Limb (tissue), 2 donors: ENCODE results near the gene GRAMD2A.
A peak's percentile ranks its signal among the peaks of the same experiment; 100 is the strongest.

Experiments used
- DNase-seq, 2 donors: peaks; one replicate each; pipeline ENCODE4 v3.0.0-alpha.2; 2016; ENCODE audit errors: extremely low spot score in 2 of 2

The GRAMD2A gene

DNA sequence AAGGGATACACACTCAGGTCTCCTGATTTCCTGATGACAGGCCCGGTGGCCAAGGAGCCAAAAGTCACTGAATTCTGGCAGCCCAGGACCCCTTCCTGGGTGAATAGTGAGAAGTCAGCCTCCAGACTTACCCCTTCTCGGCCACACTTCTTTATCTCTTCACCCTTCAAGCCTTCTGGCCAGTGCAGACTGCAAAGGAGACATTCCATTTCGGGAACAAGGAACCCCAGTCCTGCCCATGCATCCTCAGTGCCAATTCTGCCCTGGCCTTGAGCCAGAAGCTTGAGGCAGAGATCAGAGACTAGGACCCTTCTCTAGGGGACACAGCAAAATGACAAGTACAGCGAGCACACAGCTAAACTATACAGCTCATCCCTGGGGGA, 28.8 kb downstream of the GRAMD2A start:
- DNase-seq: no peak

DNA sequence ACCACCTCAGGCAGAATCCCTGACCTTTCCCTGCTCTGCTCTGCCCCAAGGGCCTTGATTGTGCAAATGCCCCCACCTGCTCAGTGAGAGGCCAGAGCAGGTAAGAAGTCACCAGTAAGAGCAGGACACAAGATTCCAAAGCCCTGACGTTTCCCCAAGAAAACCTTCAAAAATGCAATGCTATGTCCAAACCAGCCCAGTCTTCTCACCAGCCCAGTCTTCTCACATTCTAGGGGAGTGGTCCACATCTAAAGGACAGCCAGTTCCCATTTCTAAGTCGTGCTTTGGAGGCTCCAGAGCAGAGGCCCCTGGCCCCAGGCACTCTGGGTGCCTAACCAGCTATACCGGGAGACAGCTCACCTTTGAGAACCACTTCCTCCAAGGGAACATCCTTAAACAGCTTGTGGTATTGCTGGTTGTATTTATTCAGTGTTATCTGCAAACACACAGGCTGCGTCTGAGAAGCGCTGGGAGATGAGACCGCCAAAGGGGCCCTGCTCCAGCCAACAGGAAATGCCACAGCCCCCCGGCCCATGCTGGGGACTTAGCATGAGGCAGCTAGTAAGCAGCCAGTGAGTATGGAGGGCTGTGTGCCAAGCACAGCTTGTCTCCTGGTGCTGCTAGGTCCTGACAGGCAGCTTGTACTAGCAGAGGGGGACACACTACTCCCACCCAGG, 29.3 kb downstream of the GRAMD2A start:
- peak in 1 of 2 donors; percentile 29 for DNase-seq

DNA sequence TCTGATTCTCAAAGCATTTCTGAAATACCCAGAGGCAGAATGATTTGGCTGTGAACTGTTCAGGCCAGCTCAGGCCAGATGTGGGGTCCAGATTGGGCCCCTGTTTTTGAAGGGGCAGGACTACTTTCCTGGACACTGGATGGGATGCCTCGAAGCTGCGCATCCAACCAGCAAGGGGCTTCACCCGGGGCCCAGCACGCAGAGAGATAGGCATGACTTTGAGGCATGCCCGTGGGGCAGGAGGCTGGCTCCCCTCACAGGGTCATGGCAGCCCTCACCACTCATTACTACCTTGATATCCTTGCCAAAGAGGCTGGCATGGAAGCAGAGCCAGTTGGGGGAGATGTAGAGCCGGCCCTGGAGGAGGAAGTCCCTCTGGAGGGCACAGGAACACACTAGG, 30.1 kb downstream of the GRAMD2A start:
- DNase-seq: no peak

DNA sequence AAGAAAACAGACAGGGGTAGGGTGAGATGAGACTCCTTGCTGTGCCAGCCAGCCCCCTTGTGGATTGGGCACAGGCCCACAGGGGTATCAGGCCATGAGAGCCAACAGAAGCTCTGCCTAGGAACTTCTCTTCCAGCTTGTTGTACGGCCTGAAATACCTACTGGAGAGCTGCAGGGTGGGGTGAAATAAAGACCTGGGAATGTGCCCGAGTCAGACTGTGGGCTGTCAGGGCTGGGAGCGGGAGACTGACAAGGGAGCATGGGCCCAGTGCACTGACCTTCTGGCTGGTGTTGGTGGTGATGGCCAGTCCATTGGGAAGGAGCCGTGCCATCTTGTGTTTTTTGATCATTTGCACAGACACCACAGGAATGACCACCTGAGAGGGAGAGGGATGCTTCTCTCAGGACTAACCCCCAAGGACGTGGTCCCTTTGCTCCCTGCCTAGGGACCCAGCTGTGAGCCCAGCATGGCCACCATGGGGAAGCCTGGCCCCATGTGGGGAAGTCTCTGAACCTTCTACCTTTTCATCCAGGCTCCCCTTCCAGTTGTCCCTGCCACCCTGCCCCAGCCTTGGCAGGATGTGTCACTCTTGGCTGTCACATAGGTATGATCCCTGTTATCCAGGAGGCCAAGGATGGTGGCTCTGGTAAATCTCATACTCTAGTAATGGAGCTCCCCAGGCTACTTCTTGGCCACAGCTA, 30.7 kb downstream of the GRAMD2A start:
- DNase-seq: no peak

DNA sequence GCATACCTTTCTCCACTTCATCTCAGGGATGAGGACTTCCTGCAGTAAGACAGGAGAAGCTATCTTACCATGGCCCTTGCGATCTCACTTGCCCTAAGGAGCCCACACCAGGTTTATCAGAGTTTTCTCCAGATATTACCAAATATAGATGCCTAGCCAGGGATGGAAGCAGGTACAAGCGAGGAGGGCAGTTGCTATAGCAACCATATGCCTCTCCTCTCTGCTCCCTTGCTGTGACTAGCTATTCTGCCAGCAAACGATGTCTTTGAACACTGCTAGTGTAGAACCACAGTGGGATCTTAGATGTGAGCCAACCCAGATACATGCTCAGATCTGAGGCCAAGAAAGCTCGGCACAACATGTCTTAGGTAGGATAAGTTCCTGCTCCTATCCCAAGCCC, 33.9 kb downstream of the GRAMD2A start:
- DNase-seq: no peak

DNA sequence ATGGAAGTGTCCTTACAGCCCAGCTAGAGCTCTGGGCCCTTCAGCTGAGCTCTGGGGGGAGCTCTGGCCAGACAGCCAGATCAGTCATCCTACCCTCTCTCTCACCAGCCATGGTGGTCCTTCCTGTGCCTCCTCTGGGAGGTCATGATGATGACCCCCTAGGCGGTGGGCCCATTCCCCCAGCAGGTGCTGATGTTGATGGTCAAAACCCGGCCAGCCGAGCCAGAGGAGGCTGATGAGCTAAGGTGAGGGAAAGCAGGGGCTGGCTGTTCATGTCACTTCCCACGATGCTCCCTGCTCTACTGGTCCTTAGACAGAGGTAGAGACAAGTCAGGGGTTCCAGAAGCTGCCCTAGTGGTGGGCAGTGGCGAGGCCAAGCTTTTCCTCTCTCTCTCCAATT, 35.0 kb downstream of the GRAMD2A start:
- no peak for DNase-seq

DNA sequence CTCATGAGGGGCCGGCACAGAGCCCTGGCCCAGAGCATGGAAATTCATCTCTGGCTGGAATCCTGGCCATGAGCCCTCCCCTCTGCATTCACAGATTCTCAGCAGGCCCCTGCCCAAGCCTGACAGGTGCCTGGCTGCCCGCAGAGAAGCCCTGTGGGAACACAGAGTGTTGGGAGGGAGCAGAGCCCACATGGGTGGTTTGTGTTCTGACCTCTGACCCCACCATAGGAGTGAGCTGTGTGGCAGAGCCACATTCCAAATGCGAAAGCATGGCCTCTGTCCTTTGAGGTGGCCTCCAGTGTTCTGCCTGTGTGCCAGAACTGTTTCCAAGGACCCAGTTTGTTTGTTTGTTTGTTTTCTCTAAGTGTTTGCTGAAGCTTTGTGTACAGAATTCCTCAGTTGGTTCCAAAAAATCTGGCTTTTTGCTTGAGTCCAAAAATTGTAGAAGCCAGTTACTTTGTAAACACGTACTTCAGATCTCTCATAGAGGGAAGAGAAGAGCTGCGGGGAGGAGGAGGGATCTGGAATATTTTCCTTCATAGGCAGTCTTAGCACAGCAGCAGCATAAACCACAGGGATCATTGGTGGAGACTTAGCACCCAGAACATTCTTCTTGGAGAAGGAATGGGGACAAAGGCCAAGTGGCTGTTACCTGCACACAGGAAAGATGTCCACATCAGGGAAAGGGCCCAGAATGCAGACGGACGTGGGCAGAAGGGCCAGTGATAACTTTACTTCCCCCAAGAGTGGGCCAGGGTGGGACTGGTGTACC, 36.0 kb downstream of the GRAMD2A start:
- no peak for DNase-seq

DNA sequence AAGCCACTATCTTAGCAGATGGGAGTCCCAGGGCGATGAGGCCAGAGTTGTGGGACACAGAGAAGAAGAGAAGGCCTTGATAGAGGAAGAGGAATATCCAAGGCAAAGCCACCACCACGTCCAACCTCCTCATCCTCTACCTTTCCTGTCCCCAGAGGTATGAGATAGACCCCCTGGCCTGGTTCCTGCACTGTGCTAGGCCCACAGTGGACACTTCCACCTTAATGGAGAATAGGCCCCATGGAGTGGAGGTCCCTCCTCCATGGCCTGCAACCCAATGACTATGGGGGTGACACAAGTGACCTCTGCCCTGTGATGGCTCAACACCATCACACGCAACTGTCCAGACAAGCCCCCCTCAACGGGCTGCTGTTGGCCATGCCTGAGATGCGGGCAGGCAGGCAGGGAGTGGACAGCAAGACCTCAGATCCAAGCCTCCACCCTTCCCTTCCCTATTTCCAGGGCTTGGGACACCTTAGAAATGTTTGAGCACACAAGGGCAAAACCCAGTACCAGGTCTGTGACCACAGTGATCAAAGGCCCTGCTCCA, 36.8 kb downstream of the GRAMD2A start:
- DNase-seq: no peak

DNA sequence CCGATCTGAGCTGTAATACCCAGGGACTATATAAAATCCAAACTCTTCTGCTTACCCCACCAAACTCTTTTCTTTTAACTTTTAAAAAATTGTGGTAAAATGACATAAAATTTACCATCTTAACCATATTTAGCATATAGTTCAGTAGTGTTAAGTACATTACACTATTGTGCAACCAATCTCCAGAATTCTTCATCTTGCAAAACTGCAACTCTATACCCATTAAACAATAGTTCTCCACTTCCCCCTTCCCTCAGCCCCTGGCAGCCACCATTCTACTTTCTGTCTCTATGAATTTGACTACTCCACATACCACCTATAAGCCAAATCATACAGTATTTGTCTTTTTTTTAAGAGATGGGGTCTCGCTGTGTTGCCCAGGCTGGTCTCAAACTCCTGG, 40.7 kb downstream of the GRAMD2A start:
- DNase-seq: no peak

DNA sequence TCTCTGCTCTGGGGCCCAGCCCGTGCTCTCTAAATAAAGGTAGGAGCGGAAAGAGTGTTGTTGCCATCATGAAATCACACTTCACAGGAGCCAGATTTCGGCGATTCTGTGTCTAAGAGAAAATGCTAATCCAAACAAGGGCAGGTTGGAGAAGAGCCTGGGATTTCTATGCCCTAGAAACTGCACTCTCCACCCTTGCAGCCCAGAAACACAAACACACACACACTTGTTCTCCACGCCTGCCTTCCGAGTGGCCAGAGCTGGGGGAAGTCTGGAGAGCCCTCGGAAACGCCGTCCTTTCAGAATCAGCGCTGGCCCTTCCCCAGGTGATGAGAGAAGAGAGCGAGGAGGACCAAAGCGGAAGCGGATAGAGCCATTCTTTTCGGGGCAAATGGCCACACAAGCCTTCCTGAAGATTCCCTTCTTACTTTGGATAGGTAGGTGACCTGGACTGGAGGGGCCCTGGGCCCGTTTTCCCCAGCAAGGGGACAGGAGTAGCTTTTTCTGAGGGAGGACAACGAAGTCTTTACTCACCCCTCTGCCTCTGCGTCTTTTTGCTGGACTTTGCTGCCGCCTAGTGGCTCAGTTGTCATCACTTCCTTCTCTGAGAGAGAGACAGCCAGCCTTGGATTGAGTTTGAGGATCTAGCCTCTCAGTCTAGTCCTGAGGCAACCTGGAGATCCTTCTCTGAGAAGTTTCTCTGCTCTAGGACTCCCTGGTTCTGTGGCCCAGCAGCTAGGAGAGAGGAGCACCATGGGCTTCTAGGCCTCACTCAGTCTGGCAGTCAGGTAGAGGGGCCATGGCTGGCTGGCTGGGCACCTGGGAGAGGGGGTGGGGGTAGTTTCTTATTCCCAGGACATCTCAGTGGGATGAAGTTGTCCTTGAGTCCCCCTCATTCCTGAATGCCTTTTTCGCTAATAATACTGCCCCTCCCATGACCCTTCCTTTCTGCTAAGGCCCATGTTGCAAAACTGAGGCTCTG, 41.7 kb downstream of the GRAMD2A start:
- peak; percentile 92 to 93 for DNase-seq

DNA sequence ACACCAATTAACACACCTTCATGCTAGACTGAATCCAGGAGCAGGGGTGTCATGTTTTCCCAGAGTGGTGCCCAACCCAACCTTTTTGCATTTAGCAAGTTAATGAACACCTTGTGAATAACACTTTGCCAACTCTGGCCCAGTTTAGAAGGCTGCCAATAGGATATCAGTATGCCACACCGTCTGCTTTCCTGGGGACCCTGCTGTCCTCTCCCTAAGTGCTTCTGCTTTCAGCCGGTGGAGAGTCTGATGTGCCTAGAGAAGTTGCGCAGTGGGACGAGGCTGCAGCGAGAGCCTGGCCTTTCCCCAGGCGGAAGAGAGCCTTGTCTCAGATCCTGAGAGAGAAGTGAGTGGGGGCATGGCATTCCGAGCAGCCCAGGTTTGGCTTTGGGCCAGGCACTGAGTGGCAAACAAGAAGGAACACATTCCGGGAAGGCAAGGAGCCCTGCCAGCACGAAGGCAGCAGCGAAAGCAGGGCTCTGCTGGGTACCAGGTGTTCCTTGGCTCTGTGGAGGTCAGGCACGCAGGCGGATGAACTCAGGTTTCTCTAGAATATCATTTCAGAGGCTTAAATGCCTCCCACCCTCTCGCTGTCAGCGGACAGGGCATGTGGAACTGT, 42.5 kb downstream of the GRAMD2A start:
- DNase-seq: peak; percentile 32 to 83

DNA sequence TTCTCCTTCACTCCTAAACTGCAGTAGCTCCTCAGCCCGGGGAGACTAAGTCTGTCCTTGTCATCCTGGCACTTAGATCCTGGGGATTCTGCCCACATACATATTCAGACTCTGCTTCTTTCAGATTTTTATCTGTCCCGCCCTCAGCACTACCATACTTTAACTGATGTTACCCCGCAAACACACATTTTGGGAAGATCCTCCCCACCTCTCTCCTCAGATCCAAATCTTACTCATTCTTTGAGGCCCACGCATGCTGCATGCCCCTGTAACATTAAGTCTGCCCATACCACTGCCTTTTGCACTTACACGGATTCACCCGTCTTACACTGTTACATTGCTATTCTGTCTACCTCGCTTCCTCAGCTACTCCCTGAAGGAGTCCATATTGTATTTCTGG, 43.3 kb downstream of the GRAMD2A start:
- DNase-seq: no peak

DNA sequence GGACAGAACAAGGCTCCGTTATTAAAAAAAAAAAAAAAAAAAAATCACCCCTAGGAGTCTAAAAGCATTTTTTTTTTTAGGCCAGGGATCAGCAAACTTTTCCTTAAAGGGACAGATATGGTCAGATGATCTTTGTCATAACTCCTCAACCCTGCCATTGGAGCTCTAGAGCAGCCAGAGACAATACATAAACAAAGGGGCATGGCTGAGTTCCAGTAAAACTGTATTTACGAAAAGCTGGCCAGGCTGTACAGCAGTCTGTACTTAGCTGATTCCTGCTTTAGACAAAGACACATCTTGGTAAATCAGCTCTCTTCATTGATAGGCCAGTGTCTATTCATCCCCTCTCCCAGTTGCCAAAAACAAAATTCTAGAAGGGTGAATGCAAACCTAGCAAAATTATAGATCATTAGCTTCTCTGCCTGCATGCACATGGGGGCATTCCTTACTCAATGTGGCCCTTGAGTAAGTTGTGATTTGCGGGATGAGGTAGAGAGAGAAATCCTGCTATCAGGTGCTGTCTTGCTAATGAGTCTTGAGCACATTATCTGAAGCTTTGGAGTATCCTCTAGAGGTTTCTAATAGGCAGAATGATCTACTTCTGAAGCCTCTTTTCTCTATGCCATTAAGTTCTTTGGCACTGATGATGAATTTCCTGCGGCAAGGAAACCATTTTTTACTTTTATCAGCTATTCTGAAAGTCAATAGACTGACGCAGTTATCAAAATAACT, 44.2 kb downstream of the GRAMD2A start:
- DNase-seq: no peak

DNA sequence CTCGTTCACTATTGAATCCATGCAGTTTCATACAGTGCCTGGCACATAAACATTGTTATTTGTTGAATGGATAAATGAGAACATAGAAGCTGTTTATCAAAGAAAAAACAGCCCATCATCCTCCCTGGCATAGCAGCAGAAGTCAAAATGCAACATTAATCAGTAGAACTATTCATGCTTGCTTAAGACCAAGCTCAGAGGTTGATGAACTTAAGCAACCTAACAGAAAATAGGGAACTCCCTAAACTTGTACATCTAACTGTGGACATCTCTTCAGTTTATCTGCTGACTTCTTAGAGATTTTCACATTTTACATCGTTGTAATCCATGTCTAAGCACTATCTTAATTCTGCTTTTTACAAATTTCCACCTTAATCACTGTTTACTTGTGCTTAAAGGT, 50.2 kb downstream of the GRAMD2A start:
- no peak for DNase-seq

DNA sequence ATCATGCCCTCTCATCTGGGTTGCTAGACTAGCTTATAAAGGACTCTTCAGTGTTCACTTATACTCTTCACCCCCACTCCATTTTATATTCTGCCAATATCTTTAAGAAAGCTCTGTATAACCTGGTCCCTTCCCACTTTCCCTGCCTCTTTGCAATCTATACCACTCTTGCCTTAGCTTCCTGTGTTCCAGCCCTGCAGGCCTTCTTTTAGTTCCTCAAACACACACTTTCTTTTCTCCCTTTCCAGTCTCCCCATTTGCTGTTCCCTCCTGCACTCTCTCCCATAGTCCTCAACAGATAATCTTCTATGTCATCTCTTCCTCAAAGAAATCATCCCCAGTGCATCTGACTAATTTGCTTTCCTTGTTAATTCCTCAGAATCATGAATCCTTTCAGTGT, 50.7 kb downstream of the GRAMD2A start:
- DNase-seq: no peak

DNA sequence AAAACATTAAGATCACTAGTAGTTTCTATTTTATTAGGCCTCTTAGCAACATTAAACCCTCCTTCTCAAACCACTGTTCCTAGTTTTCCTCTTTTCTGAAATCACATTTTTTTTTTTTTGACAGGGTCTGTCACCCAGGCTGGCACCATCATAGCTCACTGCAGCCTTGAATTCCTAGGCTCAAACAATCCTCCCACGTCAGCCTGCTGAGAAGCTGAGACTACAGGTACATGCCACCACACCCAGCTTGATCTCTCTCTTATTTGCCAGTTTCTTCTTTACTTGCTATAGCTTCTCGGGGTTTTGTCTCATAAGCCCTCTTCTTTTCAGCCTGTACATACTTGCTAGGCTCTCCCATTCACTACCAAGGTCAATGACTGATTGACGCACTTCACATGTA, 51.4 kb downstream of the GRAMD2A start:
- DNase-seq: no peak

DNA sequence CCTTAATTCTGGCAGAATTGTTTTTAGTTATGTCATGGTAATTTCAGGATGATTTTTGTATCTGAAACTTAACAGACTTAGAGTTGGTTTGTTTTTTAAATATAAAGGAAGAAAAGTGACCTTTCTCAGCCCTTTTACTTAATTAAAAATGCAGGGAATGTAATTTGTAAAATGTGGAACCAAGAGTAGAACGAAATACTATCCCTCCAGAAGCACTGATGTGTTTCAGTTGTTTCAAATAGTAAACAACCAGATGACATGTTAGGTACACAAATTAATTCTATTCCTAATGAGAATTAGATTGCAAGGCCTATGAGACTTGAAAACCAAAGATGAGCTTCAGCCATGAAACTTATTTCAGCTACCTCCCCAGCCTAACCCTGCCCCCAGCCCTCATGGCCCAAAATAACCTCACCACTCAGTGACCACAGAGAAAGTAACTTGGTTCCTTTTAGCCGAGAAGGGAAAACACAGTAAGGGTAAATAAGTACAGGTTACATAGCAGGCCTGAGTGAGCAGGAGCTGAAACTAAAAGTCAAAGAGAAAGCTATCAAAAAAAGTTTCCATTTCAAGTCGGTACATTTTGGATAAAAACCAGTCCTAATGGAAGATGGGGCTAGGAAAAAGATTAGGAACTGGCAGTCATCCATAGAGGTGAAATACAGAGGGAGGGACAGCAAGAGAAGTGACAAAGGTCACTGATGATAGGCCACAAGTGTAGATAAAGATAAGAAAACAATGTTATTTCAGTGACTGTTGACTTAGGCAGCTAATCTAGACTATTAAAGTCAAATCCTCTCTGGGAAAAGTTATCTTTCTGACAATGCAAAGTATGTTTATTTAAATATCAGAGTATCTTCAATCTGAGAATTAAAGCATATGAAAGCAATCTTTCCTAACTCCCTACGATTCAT, 56.2 kb downstream of the GRAMD2A start:
- DNase-seq: no peak

DNA sequence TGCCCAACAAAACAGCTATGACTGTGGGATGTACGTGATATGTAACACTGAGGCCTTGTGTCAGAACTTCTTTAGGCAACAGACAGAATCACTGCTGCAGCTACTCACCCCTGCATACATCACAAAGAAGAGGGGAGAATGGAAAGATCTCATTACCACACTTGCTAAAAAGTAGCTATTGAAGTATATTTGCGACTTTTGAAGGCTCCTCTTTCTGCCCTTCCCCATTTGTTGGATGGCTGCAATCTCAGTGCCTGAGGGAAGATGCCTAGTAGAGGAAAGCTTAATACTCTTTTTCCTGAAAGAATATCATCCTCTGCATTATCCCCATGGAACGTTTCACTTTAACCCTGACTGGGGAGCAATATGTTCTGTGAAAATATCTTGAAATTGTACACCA, 57.5 kb downstream of the GRAMD2A start:
- DNase-seq: no peak

DNA sequence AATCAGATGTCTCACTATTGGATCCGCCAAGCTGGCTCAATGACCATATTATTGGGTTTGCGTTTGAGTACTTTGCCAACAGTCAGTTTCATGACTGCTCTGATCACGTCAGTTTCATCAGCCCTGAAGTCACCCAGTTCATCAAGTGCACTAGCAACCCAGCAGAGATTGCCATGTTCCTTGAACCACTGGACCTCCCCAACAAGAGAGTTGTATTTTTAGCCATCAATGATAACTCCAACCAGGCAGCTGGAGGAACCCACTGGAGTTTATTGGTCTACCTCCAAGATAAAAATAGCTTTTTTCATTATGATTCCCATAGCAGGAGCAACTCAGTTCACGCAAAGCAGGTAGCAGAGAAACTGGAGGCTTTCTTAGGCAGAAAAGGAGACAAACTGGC, 57.9 kb downstream of the GRAMD2A start:
- DNase-seq: no peak
